Fibroblast of lung (primary cell): Measurements from ENCODE around the gene SERTAD3.

Source experiments
- CTCF ChIP-seq, 2 donors: IDR thresholded peaks in 1 of 2; conservative IDR thresholded peaks in 1 of 2; 1 replicate in 1 of 2; 2 replicates in 1 of 2; pipeline ENCODE4 v1.5.1; 2011 to 2012; ENCODE audit warnings: low read length in 2 of 2, control low read depth in 1 of 2, inconsistent platforms in 1 of 2, low read depth in 1 of 2, mild to moderate bottlenecking in 1 of 2
- EZH2 ChIP-seq: IDR thresholded peaks from 2 replicates; pipeline ENCODE4 v1.5.1; 2012; ENCODE audit warnings: low read length, control low read depth, mild to moderate bottlenecking; ENCODE audit errors: missing control alignments

- no peak for TF ChIP-seq CTCF (conservative IDR thresholded peaks at IDR 0.05 in 1 of 2, IDR thresholded peaks at IDR 0.05 in 1 of 2; ENCODE audit: low read depth in 1 of 2, low read length in 2 of 2)
- TF ChIP-seq EZH2 = no peak
Measured at GRCh38 chr19:40403262-40403984, 40.7 kb downstream of the SERTAD3 start.
